GM10248 (cell line): ENCODE results near the gene PPP1R18.

Experiments
- CTCF ChIA-PET: fragments of 300-600 bp; sonication (Branson Sonifier 250); formaldehyde crosslinking; extraction: SDS; loops from one replicate; lab custom pipeline; 2021; ENCODE audit warnings: antibody characterized with exemption; lab: Yijun Ruan, JAX
- POLR2A ChIA-PET: fragments of 350-650 bp; sonication (Branson Sonifier 250); formaldehyde crosslinking; extraction: SDS; loops from one replicate; lab custom pipeline; 2020; ENCODE audit warnings: antibody characterized with exemption; lab: Yijun Ruan, JAX
- DNase-seq: peaks from one replicate; pipeline ENCODE4 v3.0.0; 2012; ENCODE audit errors: extremely low spot score
- CTCF ChIP-seq: IDR thresholded peaks from 2 replicates; pipeline ENCODE4 v1.5.1; 2012; ENCODE audit warnings: mild to moderate bottlenecking, low read depth; ENCODE audit errors: extremely low read depth, missing control alignments, control extremely low read depth

The PPP1R18 gene

GRCh38 chr6:30700340-30700739, 13.9 kb upstream of the PPP1R18 start:
- no peak for DNase-seq
- TF ChIP-seq CTCF = no peak
- POLR2A ChIA-PET = interaction anchor here (0.6 kb wide), 1 partner anchor 8 kb away, joined by 6 read pairs; no protein-coding TSS in a partner anchor
- CTCF ChIA-PET = interaction anchor here (1.3 to 13.6 kb wide), 3 partner anchors 8 to 156 kb away, joined by 3 to 132 read pairs (median 4); no protein-coding TSS in a partner anchor

GRCh38 chr6:30696432-30696831, 10.0 kb upstream of the PPP1R18 start:
- no peak for TF ChIP-seq CTCF
- DNase-seq = no peak
- POLR2A ChIA-PET = no interaction called here
- CTCF ChIA-PET = interaction anchor here (0.9 to 13.6 kb wide), 7 partner anchors 11 to 99 kb away, joined by 3 to 132 read pairs (median 7); partner anchors contain the start of gene DHX16

GRCh38 chr6:30691208-30691847, 4.9 kb upstream of the PPP1R18 start:
- no peak for TF ChIP-seq CTCF
- CTCF ChIA-PET = interaction anchor here (1.1 to 13.6 kb wide), 9 partner anchors 9 to 208 kb away, joined by 3 to 132 read pairs (median 7); partner anchors contain the start of genes DHX16 and MDC1
- POLR2A ChIA-PET = interaction anchor here (4.2 kb wide), 1 partner anchor 26 kb away, joined by 17 read pairs; the partner anchor contains the start of gene MDC1
- no peak for DNase-seq

GRCh38 chr6:30690403-30691207, 4.2 kb upstream of the PPP1R18 start, which contains the start of gene NRM:
Gene NRM (minus strand): TSS chr6:30690984. CDS start chr6:30690974, 10 bp downstream.
- ChIA-PET POLR2A (interaction anchor here (0.5 to 4.2 kb wide), 2 partner anchors 27 to 402 kb away, joined by 10 to 17 read pairs; partner anchors contain the start of gene MDC1), CTCF (interaction anchor here (1.1 to 13.6 kb wide), 8 partner anchors 11 to 207 kb away, joined by 3 to 132 read pairs (median 6); partner anchors contain the start of gene MDC1)
- peak; percentile 91 for DNase-seq
- no peak for TF ChIP-seq CTCF

GRCh38 chr6:30689985-30690384, 3.5 kb upstream of the PPP1R18 start:
- no peak for DNase-seq
- ChIA-PET CTCF (interaction anchor here (1.1 to 13.6 kb wide), 6 partner anchors 10 to 145 kb away, joined by 3 to 132 read pairs (median 36); no protein-coding TSS in a partner anchor), POLR2A (interaction anchor here (4.2 kb wide), 1 partner anchor 27 kb away, joined by 17 read pairs; the partner anchor contains the start of gene MDC1)
- TF ChIP-seq CTCF = no peak
